HG02938 (cell line): ENCODE results near the gene TRMT44.
A peak's percentile ranks its signal among the peaks of the same experiment; 100 is the strongest.
"Not testable (repeated sequence)": the region's sequence is repeated elsewhere in the genome, so short reads cannot be mapped to it uniquely, and the experiment has no call there.

Source experiments
- ATAC-seq: cut with Tn5 transposase; IDR thresholded peaks from one replicate; pipeline ENCODE4 v1.9.1; 2021; ENCODE audit warnings: mild to moderate bottlenecking, moderate library complexity; ENCODE audit not compliant: unreplicated experiment

The TRMT44 gene

DNA sequence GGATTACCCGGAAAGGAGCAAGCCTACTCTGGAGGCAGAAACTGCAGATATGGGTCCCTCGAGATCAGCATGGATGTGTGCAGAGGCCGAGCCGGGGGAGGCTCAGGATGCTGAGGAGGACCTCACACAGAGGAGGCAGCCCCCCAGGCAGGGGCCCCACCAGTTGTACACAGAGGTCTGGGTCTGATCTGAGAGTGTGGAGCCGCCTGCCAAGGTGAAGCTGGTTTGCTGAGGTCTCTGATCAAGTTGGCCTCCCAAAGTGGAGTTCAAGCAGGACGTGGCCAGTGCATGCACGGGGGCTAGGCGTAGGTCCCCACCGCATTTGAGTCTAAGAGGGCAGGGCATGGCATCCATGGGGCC is 35.1 kb upstream of the TRMT44 start:
- no peak for ATAC-seq

DNA sequence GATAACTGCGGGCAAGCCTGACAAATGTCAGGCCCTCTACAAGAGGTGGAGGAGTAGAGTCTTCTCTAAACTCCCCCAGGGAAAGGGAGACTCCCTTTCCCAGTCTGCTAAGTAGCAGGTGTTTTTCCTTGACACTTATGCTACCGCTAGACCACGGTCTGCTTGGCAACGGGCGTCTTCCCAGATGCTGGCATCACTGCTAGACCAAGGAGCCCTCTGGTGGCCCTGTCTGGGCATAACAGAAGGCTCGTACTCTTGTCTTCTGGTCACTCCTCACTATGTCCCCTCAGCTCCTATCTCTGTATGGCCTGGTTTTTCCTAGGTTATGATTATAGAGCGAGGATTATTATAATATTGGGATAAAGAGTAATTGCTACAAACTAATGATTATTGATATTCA is 33.7 kb upstream of the TRMT44 start:
- not testable (repeated sequence) for ATAC-seq

DNA sequence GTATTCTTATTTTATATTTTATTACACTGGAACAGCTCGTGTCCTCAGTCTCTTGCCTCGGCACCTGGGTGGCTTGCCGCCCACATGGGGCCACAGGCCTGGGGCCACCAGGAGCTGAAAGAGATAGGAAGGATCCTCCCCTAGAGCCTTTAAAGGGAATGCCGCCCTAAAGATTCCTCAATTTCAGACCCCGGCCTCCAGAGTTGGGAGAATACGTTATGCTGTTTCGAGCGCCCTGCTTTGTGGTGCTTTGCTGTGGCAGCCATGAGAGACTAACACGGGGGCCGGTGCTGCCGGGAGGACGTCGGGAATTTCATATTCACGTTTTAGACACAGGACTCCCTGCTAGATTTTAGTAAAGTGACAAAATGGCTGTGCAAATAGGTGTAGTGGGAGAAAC is 33.3 kb upstream of the TRMT44 start:
- no peak for ATAC-seq

DNA sequence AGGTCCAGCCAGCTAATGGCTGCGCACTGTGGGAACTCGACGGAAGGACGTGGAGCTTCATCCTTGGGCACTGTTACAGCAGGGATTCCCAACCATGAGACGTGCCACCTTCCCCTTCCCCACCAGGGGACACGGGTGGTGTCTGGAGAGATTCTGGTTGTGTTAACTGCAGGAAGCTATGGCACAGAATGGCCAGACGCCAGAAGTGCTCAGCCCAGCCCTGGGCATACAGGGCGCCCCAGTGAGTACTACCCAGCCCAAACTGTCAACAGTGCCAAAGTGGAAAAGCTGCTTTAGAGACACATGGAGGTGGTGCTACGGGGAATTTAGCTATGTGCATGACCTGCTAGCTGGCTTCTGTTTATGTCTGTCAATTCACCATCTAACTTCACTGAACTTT is 32.8 kb upstream of the TRMT44 start:
- ATAC-seq: no peak

DNA sequence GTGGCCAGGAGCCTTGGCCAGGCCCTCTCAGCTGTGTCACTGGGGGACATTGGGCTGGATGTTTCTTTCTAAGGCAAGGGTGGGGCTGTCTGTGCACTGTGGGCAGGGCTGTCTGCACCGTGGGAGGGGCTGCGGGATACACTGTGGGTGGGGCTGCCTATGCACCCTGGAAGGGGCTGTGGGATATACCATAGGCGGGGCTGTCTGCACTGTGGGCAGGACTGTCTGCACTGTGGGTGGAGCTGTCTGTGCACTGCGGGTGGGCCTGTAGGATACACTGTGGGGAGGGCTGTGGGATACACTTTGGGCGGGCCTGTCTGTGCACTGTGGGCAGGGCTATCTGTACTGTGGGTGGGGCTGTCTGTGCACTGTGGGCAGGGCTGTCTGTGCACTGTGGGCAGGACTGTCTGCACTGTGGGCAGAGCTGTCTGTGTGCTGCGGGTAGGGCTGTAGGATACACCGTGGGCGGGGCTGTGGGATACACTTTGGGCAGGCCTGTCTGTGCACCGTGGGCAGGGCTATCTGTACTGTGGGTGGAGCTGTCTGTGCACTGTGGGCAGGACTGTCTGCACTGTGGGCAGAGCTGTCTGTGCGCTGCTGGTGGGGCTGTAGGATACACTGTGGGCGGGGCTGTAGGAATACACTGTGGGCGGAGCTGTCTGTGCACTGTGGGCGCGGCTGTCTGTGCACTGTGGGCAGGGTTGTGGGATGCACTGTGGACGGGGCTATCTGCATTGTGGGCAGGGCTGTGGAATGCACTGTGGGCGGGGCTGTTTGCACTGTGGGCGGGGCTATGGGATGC is 31.1 kb upstream of the TRMT44 start:
- ATAC-seq: no peak

DNA sequence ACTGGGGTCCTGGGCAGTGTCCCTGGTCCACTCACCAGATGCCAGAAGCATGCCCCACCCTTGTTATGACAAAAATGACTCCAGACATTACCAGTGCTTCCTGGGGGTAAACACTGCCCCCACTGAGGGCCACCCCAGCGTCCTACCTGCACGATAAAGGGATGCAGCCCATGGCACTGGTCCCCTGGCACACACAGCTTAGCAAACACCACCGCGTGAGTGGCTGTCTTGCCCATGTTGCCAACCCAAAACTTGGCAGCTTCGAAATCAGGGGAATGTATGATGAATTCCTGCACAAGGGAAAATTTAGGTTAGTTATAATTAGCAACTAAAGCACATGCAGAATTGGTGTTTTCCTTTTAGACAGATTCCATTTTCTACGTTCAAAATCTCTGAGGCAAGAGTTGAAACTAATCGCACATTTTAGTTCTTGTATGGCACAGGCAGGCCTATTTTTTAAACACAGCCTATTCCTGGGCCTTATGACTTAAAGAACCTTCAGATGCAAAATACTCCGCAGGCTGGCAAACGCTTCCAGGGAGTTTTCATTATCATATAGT is 30.4 kb upstream of the TRMT44 start:
- no peak for ATAC-seq

DNA sequence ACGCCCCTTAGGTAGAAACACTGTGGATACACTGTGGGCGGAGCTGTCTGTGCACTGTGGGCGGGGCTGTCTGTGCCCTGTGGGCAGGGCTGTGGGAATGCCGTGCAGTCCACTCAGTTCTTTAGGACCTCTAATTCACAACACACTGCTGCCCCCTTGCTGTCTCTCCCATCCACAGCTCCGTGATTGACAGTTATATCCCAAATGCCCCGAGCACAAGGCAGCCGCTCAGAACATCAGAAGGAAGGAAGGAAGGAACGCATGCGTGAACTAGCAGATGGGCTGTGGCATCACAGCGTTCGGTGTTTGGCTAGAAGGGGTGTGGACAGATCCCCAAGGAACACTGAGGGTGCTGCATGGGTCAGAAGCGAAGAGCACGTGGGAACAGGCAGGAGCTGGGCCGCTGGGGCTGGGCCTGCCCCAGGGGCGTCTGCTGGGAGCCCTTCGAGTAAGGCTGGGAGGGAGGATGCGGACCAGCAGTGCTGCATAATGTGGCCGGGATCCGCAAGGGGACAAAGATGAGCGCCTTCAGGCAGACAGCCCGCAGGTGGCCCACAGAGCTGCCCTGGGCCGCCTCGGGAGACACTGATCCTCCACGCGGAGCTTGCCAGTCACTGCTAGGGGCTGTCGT is 29.8 kb upstream of the TRMT44 start:
- no peak for ATAC-seq

DNA sequence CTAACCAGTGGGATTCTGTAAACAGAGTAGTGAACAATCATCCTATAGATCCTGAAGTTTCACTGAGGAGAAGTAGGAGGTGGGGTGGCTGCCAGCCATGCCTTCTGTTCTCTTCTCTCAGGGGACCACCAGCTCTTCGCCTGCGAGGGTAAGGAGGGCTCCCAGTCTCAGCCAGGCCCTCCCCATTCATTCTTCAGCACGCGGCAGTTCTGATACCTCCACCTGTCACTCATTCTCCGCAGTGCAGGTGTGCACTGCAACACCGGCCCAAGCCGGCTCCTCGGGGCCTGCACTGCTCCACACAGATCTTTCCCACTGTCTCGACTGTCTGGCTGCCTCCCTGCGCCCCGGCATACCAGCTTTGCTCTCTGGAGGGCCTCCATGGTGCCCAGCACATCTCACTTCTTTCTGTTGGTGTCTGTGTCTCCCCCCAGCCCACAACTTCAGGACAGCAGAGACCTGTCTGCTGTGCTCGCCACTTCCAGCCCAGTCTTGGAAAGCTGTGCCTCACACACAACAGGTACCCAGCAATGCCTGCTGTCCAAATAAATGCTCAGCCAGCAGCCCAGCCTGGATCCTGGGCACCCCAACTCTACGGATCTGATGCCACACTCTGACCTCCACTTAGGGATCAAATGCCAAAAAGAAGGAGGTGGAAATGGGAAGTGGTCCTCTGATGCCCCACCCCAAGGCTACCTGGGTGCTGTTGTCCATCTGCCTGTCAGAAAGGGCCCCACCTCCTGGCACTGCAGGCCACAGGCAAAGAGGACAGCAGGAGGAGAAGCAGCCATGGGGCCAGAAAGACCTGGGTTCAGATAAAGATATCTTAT is 29.0 kb upstream of the TRMT44 start:
- no peak for ATAC-seq

DNA sequence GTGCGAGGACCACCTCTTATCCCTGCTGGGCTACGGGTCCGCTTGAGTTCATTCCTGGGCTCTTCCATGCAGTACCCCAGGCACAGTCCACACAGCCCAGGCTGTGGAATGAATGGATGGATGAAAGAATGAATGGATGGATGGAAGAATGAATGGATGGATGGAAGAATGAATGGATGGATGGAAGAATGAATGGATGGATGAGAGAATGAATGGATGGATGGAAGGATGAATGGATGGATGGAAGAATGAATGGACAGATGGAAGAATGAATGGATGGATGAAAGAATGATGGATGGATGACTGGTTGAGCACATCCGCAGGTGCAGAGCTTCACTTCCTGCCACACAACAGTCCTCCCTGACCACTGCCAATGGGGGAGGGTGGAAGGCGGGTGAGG is 28.3 kb upstream of the TRMT44 start:
- no peak for ATAC-seq

DNA sequence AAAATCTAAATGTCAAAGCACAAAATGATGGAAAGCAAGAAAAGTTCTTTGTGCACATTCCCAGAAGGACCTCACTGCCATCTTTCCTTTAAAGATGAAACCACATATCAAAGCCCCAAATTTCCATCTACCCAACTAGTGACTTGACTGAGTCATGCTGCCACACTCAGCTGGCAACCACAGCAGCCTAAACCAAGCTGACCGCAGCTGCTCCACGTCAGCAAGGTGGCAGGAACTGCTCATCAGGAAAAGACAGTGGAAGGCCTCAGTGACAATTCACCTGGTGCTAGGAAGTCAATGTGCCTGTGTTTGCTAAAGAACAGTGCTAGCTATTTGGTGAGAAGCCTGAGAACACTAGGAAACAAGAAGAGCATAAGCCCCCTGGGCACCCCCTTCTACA is 26.2 kb upstream of the TRMT44 start:
- ATAC-seq: no peak

DNA sequence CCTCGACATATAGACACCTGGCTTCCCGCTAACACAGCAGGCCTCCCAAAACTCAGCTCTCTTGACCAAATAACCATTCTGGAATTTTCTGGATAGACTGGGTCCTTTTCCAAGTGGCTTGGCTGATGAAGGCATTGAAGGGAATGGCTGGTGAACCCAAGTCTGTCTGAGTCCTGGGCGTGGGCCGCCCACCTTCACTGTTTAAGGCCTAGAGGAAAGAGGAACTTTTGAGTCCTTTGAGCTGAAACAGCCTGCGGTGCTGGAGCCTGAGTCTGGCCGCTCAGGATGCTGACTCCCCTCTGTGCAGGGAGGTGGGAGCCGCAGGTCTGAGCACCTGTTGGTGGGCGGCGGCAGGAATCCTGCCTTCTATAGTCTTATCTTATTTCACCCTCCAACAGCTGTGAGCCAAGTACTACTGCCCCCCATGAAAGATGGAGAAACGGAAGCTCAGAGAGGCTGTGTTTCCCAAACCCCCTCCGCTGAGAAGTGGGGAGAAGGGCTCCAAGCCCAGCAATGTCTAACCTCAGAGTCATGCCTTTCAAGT is 23.4 kb upstream of the TRMT44 start:
- no peak for ATAC-seq

DNA sequence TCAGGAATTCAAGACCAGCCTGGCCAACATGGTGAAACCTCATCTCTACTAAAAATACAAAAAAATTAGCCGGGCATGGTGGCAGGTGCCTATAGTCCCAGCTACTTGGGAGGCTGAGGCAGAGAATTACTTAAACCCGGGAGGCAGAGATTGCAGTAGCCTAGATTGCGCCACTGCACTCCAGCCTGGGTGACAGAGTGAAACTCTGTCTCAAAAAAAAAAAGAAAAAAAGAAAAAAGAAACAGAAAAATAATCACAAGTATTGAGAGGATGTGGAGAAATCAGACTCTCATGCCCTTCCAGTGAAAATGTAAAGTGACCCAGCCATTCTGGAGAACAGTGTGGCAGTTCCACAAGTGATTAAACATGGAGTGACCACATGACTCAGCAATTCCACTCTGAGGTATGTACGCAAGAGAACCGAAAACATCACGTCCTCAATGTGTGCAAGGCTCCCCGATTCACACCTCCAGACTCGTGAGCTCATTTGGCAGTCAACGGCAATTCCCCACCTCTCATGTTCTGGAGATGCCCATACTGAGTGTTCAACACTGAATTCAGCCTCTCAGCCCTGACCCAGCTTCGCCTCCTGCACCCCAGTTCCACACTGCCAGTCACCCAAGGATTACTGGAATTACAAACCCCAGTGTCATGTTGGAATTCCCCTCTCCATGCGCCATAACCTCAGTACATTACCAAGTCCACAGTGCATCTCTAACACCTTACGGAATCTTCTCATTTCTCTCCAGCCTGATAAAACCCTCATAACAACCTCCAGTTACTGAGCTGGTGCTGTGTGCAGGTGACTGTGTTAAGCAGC is 21.1 kb upstream of the TRMT44 start:
- peak; percentile 89 for ATAC-seq

DNA sequence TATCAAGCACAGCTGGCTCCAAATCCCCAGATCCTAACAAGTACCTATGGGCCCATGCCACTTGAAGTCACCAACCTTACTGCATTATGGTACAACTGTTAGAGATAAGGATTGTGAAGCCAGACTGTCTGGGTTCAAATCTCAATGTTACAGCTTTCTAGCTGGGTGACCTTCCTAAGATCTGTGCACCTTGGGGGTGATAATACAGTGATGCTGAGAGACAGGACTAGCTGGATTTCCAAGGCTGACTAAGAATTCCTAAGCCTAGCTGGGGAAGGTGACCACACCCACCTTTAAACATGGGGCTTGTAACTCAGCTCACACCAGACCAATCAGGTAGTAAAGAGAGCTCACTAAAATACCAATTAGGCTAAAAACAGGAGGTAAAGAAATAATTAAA is 20.4 kb upstream of the TRMT44 start:
- not testable (repeated sequence) for ATAC-seq

DNA sequence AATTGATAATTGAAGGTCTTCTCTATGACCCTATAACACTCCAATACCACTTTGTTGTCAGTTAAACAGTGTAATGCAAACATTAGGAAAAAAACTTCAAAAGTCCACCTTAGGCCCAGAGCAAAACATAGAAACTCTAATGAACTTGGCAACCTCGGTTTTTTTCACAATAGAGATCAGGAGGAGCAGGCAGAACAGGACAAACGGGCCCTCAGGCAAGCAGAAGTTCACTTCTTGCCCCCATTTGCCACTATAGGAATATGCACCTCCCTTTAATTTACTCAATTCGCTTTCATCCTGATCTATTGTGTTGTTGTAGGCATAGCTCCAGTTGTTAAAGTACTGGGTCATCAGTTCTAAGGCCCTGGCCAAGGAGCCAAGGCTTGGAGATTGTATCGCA is 18.2 kb upstream of the TRMT44 start:
- ATAC-seq: no peak

DNA sequence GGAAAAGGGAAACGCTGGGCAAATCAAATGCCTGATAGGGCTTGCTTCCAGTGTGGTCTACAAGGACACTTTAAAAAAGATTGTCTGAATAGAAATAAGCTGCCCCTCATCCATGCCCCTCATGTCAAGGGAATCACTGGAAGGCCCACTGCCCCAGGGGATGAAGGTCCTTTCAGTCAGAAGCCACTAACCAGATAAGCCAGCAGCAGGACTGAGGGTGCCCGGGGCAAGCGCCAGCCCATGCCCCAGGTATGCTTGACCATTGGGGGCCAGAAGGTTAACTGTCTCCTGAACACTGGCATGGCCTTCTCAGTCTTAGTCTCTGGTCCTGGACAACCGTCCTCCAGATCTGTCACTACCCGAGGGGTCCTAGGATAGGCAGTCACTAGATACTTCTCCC is 17.8 kb upstream of the TRMT44 start:
- ATAC-seq: no peak

DNA sequence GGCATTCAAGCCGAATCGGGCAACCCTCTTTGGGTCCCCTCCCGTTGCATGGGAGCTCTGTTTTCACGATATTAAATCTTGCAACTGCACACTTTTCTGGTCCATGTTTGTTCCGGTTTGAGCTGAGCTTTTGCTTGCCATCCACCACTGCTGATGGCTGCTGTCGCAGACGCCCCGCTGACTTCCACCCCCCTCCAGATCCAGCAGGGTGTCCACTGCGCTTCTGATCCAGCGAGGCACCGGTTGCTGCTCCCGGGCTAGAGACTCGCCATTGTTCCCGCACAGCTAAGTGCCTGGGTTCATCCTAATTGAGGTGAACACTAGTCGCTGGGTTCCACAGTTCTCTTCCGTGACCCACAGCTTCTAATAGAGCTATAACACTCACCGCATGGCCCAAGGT is 13.3 kb upstream of the TRMT44 start:
- ATAC-seq: no peak

DNA sequence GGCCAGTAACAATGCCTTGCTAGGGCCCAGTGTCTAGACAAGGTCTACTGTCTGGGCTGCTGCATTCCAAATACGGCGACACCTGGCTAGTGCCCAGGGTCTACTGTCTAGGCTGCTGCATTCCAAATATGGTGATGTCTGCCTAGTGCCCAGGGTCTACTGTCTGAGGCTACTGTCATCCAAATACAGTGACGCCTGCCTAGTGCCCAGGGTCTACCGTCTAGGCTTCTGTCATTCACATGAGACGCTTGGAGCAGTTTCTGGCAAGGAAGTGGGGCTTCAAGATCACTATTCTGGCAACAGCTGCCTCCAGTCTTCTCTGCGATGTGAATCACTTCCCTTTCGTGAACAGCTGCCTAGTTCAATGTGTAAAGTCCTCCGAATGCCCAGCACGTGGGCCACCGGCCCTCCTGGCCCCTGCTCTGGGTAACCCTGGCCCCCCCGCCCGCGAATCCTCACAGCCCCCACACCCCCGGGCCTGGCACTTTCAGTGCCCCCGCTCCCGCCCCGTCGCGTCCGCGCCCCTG is 12.8 kb upstream of the TRMT44 start:
- peak; percentile 68 for ATAC-seq

DNA sequence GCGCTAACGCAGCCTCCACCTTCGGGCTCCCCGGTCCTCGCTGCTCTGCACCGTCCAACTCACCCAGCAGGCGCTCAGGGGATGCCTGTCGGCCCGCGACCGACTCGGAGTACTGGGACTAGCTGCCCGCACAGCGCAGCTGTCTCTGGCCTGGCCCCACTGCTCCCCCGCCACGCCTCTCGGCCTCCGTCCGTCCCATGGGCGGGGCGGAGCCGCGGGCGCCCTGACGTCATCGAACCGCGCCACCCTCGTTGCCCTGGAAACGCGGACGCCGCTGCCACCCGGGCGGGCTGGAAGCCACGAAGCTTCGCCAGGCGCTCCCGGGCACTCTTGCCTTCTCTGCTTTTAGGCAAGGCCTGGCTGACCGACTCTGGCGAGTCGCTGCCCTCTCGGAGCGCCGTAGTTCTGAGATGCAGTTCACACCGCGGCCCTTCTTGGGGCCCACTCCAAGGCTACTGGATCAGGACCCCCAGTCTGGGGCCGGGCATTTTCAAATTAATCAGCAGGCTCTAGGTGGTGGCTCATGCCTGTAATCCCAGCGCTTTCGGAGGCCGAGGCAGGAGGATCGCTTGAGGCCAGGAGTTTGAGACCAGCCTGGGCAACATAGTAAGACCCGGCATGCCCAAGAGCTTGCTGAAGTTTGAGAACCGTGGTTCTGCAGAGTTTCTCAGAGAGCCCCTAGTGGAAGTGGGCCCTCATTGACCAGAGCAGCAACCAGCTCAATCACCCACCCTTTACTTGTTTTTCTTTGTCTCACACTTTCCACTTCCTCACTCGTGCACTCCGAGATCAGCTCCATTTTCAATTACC is 12.1 kb upstream of the TRMT44 start:
- peak; percentile 79 for ATAC-seq

DNA sequence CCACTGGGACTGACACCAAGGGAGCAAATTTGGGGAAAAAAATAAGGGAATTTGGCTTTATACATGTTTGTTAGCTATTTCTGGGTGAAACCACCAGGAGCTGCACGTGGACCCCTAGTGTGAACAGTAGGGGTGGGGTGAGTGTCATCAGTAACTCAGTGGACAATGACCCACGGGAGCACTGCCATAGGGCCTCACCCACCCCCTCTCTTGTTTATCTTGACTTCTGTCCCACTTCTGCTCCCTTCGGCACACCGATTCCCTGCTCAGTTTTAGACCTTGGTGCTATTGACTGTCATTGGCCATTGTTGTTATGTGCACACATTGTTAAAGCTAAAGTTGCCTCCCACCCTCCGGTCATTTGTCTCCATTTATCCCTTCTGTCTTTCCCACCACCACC is 9.0 kb upstream of the TRMT44 start:
- ATAC-seq: no peak
